Panc1 (cell line): ENCODE data around the gene HNRNPA3. TPM values are rescaled to one million over a fixed set of nuclear protein-coding genes. Genes with fewer than 3 reads are reported as not detected.

Source experiments
- ATAC-seq: fragments of 200-7000 bp; cut with Tn5 transposase; 2 replicates; pipeline ENCODE4 v1.9.1; 2020; ENCODE audit warnings: mild to moderate bottlenecking, moderate library complexity
- BruUV-seq: library from RNA; stranded (reverse); fragments of 400-500 nt; replicated peaks from 2 replicates; lab custom pipeline; 2021; lab: Mats Ljungman, UMichigan
- CTCF ChIA-PET: fragments of 300-600 bp; sonication (Branson Sonifier 250); formaldehyde crosslinking; loops from one replicate; lab custom pipeline; 2022; ENCODE audit warnings: antibody characterized with exemption; lab: Charles Lee
- POLR2A ChIA-PET: fragments of 300-600 bp; sonication (Branson Sonifier 250); formaldehyde crosslinking; loops from one replicate; lab custom pipeline; 2022; ENCODE audit warnings: antibody characterized with exemption; lab: Charles Lee
- DNase-seq: peaks from one replicate; pipeline ENCODE4 v3.0.0-alpha.2; 2010; ENCODE audit warnings: low read depth, low spot score
- H3K27ac ChIP-seq: 2 replicates; pipeline ENCODE4 v1.5.1; 2011; ENCODE audit warnings: mild to moderate bottlenecking, low read length, inconsistent platforms
- H3K27me3 ChIP-seq: fragments of 200-500 bp; sonication (Bioruptor generic); 2 replicates; pipeline ENCODE4 v1.6.0; 2014; ENCODE audit warnings: low read length, inconsistent platforms; ENCODE audit not compliant: control insufficient read depth, insufficient read depth
- H3K36me3 ChIP-seq: fragments of 200-500 bp; sonication (Bioruptor generic); 2 replicates; pipeline ENCODE4 v1.5.1; 2014; ENCODE audit warnings: inconsistent platforms, mild to moderate bottlenecking, low read length, moderate library complexity; ENCODE audit not compliant: control insufficient read depth, insufficient read depth
- H3K4me1 ChIP-seq: 2 replicates; pipeline ENCODE4 v1.5.1; 2011; ENCODE audit warnings: inconsistent platforms, mild to moderate bottlenecking, low read length, moderate library complexity; ENCODE audit not compliant: control insufficient read depth, insufficient read depth
- H3K4me3 ChIP-seq, 2 experiments: 2 replicates each; pipeline ENCODE4 v1.5.1; 2011 to 2012; ENCODE audit warnings: low read depth in 2 of 2, low read length in 2 of 2, mild to moderate bottlenecking in 2 of 2, inconsistent platforms in 1 of 2, moderate library complexity in 1 of 2
- H3K9me3 ChIP-seq: fragments of 200-500 bp; sonication (Bioruptor generic); 2 replicates; pipeline ENCODE4 v1.5.1; 2014; ENCODE audit warnings: low read depth, mild to moderate bottlenecking, inconsistent platforms, low read length, moderate library complexity; ENCODE audit not compliant: control insufficient read depth, insufficient read depth
- CTCF ChIP-seq: fragments of 450-650 bp; IDR thresholded peaks from 2 replicates; pipeline ENCODE4 v1.5.1; 2017; ENCODE audit warnings: mild to moderate bottlenecking
- POLR2AphosphoS5 ChIP-seq: IDR thresholded peaks from 2 replicates; pipeline ENCODE4 v1.6.1; 2012; ENCODE audit warnings: mild to moderate bottlenecking, low read depth, low read length, moderate library complexity
- REST ChIP-seq, 2 experiments: IDR thresholded peaks; 2 replicates each; pipeline ENCODE4 v1.6.1; 2011 to 2012; ENCODE audit warnings: low read depth in 2 of 2, control low read depth in 1 of 2, low read length in 1 of 2, mild to moderate bottlenecking in 1 of 2, moderate library complexity in 1 of 2; ENCODE audit not compliant: insufficient read depth in 1 of 2
- SIN3A ChIP-seq: IDR thresholded peaks from 2 replicates; pipeline ENCODE4 v1.6.1; 2012; ENCODE audit warnings: low read depth, mild to moderate bottlenecking, low read length, moderate library complexity, borderline replicate concordance; ENCODE audit not compliant: insufficient read depth
- TCF7L2 ChIP-seq: IDR thresholded peaks from 2 replicates; pipeline ENCODE4 v1.6.1; 2011; ENCODE audit warnings: mild to moderate bottlenecking, low read depth, low read length, inconsistent platforms
- in situ Hi-C: cut with HindIII; loops from 2 replicates; pipeline ENCODE4 v1.10.0; 2016; ENCODE audit warnings: low sequenced_read_pairs, low pct_unique_long_range_greater_than_20kb
- intact Hi-C: fragments of 100-400 bp; cut with micrococcal nuclease; formaldehyde crosslinking; loops from one replicate; pipeline ENCODE4 v1.10.0; 2022; ENCODE audit not compliant: unreplicated experiment
- total RNA-seq: library from RNA; stranded (reverse); gene quantifications from one replicate; pipeline ENCODE4 v1.2.1, GENCODE V29; 2021; ENCODE audit not compliant: unreplicated experiment

The HNRNPA3 gene
- total RNA-seq, 1 experiment from 2014 or later = 228 TPM

- POLR2A ChIA-PET = interaction anchor here (0.6 kb wide), 2 partner anchors 12 to 24 kb away, joined by 4 read pairs; no protein-coding TSS in a partner anchor
- Histone ChIP-seq H3K27ac (peak overlapping the region; percentile 94), H3K4me1 (peaks cover 39% of the 10 kb centered on the region), H3K9me3 (peaks cover 3% of the 10 kb centered on the region; the same call in 1 of the 2 replicates), H3K36me3 (peaks cover 6% of the 10 kb centered on the region; the same call in 1 of the 2 replicates), H3K4me3 (peak overlapping the region; percentile 69 to 75), H3K27me3 (no peaks in the 10 kb centered on the region)
- no TSS peak for BruUV-seq
- in situ Hi-C loops = no loop called here
- no peak for DNase-seq
- TF ChIP-seq REST (IDR thresholded peaks at IDR 0.05; ENCODE audit: insufficient read depth in 1 of 2, low read depth in 2 of 2, low read length in 1 of 2) = no peak
- no peak for TF ChIP-seq CTCF
- no peak for TF ChIP-seq SIN3A
- no peak for TF ChIP-seq POLR2AphosphoS5
- no peak for TF ChIP-seq TCF7L2
- intact Hi-C loops = loop anchor here (2.0 kb wide), 3 partner anchors 71 to 155 kb away; no protein-coding TSS in a partner anchor
- no peak for ATAC-seq
- CTCF ChIA-PET = no interaction called here
Measured at GRCh38 chr2:177262092-177262491, 49.5 kb downstream of the HNRNPA3 start.

GRCh38 chr2:177262958-177263450, 50.4 kb downstream of the HNRNPA3 start:
- H3K4me3 ChIP-seq = peak overlapping the region; percentile 69 to 75
- ChIA-PET CTCF (interaction anchor here (0.9 to 1.9 kb wide), 2 partner anchors 17 to 98 kb away, joined by 3 to 16 read pairs; no protein-coding TSS in a partner anchor), POLR2A (interaction anchor here (0.6 to 2.6 kb wide), 11 partner anchors 9 to 533 kb away, joined by 3 to 15 read pairs (median 4); no protein-coding TSS in a partner anchor)
- H3K9me3 ChIP-seq = peaks cover 3% of the 10 kb centered on the region; the same call in 1 of the 2 replicates
- peaks cover 6% of the 10 kb centered on the region; the same call in 1 of the 2 replicates for H3K36me3 ChIP-seq
- intact Hi-C loops = loop anchor here (2.0 kb wide), 3 partner anchors 70 to 154 kb away; no protein-coding TSS in a partner anchor
- in situ Hi-C loops = no loop called here
- DNase-seq (no peak), ATAC-seq (no peak)
- H3K4me1 ChIP-seq = peaks cover 43% of the 10 kb centered on the region
- peak overlapping the region; percentile 94 for H3K27ac ChIP-seq
- no peaks in the 10 kb centered on the region for H3K27me3 ChIP-seq
- TF ChIP-seq SIN3A = no peak
- no peak for TF ChIP-seq TCF7L2
- TF ChIP-seq POLR2AphosphoS5 = no peak
- TF ChIP-seq CTCF = no peak
- TF ChIP-seq REST (IDR thresholded peaks at IDR 0.05; ENCODE audit: insufficient read depth in 1 of 2, low read depth in 2 of 2, low read length in 1 of 2) = no peak
- BruUV-seq = no TSS peak
